ENCODE measurements around the gene BRD9. TPM values are rescaled to one million over a fixed set of nuclear protein-coding genes. Genes with fewer than 3 reads are reported as not detected.

The BRD9 gene
- total RNA-seq, 4 donors from 2014 or later: 26.5 to 44.9 (median 34.3) TPM

- Histone ChIP-seq H3K4me1 (no peaks in the 10 kb centered on the region), H3K4me3 (no peak overlapping the region), H3K36me3 (peaks cover 73 to 100% (median 96%) of the 10 kb centered on the region in 4 donors), H3K9me3 (no peaks in the 10 kb centered on the region), H3K27ac (replicated peaks in 1 of 4) (no peak overlapping the region), H3K27me3 (no peaks in the 10 kb centered on the region)
- intact Hi-C loops (cut with DNase I): no loop called here
- DNase-seq (ENCODE audit: extremely low spot score): no peak
- TF ChIP-seq POLR2A (IDR thresholded peaks at IDR 0.05; ENCODE audit: low read depth) (no peak), EP300 (IDR thresholded peaks at IDR 0.05) (no peak), POLR2AphosphoS5 (IDR thresholded peaks at IDR 0.05) (no peak)
- TF ChIP-seq, protein P1, sequence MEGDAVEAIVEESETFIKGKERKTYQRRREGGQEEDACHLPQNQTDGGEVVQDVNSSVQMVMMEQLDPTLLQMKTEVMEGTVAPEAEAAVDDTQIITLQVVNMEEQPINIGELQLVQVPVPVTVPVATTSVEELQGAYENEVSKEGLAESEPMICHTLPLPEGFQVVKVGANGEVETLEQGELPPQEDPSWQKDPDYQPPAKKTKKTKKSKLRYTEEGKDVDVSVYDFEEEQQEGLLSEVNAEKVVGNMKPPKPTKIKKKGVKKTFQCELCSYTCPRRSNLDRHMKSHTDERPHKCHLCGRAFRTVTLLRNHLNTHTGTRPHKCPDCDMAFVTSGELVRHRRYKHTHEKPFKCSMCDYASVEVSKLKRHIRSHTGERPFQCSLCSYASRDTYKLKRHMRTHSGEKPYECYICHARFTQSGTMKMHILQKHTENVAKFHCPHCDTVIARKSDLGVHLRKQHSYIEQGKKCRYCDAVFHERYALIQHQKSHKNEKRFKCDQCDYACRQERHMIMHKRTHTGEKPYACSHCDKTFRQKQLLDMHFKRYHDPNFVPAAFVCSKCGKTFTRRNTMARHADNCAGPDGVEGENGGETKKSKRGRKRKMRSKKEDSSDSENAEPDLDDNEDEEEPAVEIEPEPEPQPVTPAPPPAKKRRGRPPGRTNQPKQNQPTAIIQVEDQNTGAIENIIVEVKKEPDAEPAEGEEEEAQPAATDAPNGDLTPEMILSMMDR (IDR thresholded peaks at IDR 0.05): no peak
- 94% methylated on average over 29 of the region's 29 CpGs for WGBS
These were observed 20.9 kb downstream of the BRD9 start for GRCh38 chr5:871596-872298.

DNA sequence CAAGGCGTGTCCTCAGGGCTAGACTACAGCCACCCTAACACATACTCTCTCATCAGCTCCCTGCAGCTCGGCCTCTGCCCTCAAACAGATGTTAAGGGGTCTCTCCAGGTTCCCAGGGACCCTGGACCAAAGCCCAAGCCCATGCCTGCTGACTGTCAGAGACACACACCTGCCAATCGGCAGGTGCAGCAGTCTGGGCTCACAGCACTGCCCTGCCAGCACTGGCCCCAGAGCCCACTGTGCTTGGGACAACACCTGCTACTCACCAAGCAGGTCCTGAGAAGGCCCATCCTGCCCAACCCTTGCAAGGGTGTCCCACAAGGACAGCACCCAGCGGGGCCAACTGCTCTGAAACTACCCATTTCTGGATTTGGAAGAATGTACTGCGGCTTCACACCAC is 21.6 kb downstream of the BRD9 start:
- Histone ChIP-seq H3K27me3 (no peaks in the 10 kb centered on the region), H3K4me3 (no peak overlapping the region), H3K9me3 (no peaks in the 10 kb centered on the region), H3K27ac (replicated peaks in 1 of 4) (no peak overlapping the region), H3K36me3 (peaks cover 66 to 100% (median 95%) of the 10 kb centered on the region in 4 donors), H3K4me1 (peaks cover 0 to under 1% (median 0%) of the 10 kb centered on the region in 4 donors)
- DNase-seq (ENCODE audit: extremely low spot score): no peak
- TF ChIP-seq POLR2A (IDR thresholded peaks at IDR 0.05; ENCODE audit: low read depth): no peak
- TF ChIP-seq, protein P1 (IDR thresholded peaks at IDR 0.05): no peak
- TF ChIP-seq POLR2AphosphoS5 (IDR thresholded peaks at IDR 0.05): no peak
- TF ChIP-seq EP300 (IDR thresholded peaks at IDR 0.05): no peak
- 94% methylated on average over 4 of the region's 5 CpGs for WGBS
- intact Hi-C loops (cut with DNase I): no loop called here

DNA sequence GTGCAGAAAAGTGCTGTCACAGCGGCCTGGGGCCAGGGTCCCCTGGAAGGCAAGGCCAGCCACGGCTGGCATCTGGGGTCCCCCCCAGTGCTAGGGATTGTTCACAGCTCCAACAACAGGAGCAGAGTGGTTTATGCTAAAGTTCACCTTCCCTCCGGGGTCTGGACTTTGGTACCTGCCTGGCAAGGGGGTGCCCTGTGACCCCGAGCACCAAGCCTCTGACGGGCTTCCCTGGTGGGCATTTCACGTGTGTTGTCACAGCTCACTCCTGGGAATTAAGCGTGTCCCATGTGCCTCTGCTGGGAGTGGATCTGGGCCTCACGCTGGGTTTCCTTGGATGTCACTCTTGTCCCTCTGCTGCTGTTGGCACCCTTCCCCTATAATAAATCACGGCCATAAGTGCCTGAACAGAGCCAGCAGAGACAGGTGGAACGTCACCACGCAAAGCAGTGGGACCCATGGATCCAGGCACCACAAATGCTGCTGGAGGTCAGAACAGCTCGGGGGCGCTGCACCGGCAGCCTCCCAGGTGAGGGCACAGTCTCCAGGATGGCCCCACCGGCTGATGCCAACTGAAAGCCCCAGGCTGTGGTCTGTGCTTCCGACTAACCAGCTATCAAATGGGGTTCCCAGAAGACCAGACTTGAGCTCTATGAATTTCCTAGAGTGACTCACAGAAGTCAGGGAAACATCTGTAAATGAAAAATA is 24.0 kb downstream of the BRD9 start:
- Histone ChIP-seq H3K27ac (replicated peaks in 1 of 4) (no peak overlapping the region), H3K4me1 (peaks cover 0 to 16% (median 12%) of the 10 kb centered on the region in 4 donors), H3K36me3 (peaks cover 71 to 100% (median 96%) of the 10 kb centered on the region in 4 donors), H3K4me3 (no peak overlapping the region), H3K27me3 (no peaks in the 10 kb centered on the region), H3K9me3 (no peaks in the 10 kb centered on the region)
- no peak for DNase-seq (ENCODE audit: extremely low spot score)
- intact Hi-C loops (cut with DNase I): no loop called here
- TF ChIP-seq POLR2A (IDR thresholded peaks at IDR 0.05; ENCODE audit: low read depth) (no peak), POLR2AphosphoS5 (IDR thresholded peaks at IDR 0.05) (no peak), EP300 (IDR thresholded peaks at IDR 0.05) (no peak)
- TF ChIP-seq, protein P1 (IDR thresholded peaks at IDR 0.05): no peak
- 100% methylated on average over 11 of the region's 16 CpGs for WGBS

DNA sequence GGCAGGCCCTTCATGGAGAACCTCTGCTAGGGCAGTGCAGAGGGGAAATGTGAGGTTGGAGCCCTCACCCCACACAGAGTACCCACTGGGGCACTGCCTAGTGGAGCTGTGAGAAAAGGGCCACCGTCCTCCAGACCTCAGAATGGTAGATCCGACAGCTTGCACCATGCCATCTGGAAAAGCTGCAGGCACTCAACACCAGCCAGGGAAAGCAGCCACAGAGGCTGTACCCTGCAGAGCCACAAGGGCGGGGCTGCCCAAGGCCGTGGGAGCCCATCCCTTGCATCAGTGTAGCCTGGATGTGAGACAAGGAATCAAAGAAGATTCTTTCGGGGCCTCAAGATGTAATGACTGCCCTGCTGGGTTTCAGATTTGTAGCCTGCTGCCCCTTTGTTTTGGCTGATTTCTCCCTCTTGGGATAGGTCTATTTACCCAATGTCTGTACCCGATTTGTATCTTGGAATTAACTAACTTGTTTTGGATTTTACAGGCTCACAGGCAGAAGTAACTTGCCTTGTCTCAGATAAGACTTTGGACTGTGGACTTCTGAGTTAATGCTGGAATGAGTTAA is 25.2 kb downstream of the BRD9 start:
- intact Hi-C loops (cut with DNase I): no loop called here
- no peak overlapping the region for H3K27ac ChIP-seq (replicated peaks in 1 of 4)
- 93% methylated on average over 6 of the region's 6 CpGs for WGBS
- TF ChIP-seq, protein P1 (IDR thresholded peaks at IDR 0.05): no peak
- TF ChIP-seq EP300 (IDR thresholded peaks at IDR 0.05): no peak
- no peak for TF ChIP-seq POLR2AphosphoS5 (IDR thresholded peaks at IDR 0.05)
- TF ChIP-seq POLR2A (IDR thresholded peaks at IDR 0.05; ENCODE audit: low read depth): no peak
- no peaks in the 10 kb centered on the region for H3K9me3 ChIP-seq
- H3K36me3 ChIP-seq: peaks cover 78 to 100% (median 99%) of the 10 kb centered on the region in 4 donors
- DNase-seq (ENCODE audit: extremely low spot score): no peak
- no peaks in the 10 kb centered on the region for H3K27me3 ChIP-seq
- H3K4me3 ChIP-seq: no peak overlapping the region
- peaks cover 0 to 16% (median 12%) of the 10 kb centered on the region in 4 donors for H3K4me1 ChIP-seq

Measured in esophagus muscularis mucosa (tissue), 4 donors.